ENCODE data around the gene RARRES1. TPM values are rescaled to one million over a fixed set of nuclear protein-coding genes. Genes with fewer than 3 reads are reported as not detected.

Gene RARRES1
- total RNA-seq, 1 experiment from 2014 or later, result not detected

DNA sequence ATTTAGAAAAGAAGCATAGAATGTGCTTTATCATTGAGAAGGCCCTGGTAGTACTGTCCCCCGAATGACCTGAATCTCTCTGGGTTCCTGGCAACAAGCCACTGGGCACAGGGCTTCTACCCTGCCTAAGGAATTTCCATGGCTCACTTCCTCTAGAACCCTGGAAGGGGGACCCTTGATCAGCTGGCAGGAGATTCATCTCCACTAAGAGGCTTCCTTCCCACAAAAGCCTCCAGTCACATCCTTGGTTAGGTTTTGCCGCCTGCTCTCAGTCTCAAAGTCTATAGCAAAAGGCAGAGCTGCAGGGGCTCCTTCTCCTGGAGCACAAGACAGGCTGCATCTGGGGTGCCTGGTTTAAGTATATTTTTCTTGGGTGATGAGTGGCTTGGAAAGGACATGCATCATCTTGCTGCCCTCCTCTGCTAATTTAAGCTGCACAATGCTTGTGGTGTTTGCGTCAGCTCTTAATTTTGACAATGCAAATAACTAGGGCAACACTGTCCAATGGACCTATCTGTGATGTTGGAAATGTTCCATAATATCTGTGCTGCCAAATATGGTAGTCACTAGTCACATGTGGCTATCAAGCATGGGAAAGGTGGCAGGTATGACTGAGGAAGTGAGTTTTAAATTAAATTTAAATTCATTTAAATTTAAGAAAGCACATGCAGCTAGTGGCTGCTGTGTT is 33.4 kb upstream of the RARRES1 start:
- H3K27me3 ChIP-seq (replicated peaks; ENCODE audit: insufficient read depth, low read depth, low read length, poor library complexity), result no peaks in the 10 kb centered on the region
- CTCF ChIA-PET, result no interaction called here
- no peaks in the 10 kb centered on the region for H3K4me1 ChIP-seq (ENCODE audit: insufficient read depth, low read length, poor library complexity, severe bottlenecking)
- H3K4me3 ChIP-seq (ENCODE audit: low read depth, low read length, poor library complexity, severe bottlenecking), result no peak overlapping the region
- no peak for DNase-seq (ENCODE audit: low spot score)
- intact Hi-C loops (cut with micrococcal nuclease; ENCODE audit: unreplicated experiment), result no loop called here
- no peaks in the 10 kb centered on the region for H3K9me3 ChIP-seq (ENCODE audit: low read depth, low read length, poor library complexity, severe bottlenecking)
- no peak overlapping the region for H3K27ac ChIP-seq (ENCODE audit: low read depth, low read length, poor library complexity, severe bottlenecking)
- POLR2A ChIA-PET (ENCODE audit: low non-redundant PET), result no interaction called here
- TF ChIP-seq EZH2 (IDR thresholded peaks at IDR 0.05; ENCODE audit: borderline replicate concordance, low read depth, low read length, poor library complexity, severe bottlenecking), result no peak
- TF ChIP-seq, protein P1, sequence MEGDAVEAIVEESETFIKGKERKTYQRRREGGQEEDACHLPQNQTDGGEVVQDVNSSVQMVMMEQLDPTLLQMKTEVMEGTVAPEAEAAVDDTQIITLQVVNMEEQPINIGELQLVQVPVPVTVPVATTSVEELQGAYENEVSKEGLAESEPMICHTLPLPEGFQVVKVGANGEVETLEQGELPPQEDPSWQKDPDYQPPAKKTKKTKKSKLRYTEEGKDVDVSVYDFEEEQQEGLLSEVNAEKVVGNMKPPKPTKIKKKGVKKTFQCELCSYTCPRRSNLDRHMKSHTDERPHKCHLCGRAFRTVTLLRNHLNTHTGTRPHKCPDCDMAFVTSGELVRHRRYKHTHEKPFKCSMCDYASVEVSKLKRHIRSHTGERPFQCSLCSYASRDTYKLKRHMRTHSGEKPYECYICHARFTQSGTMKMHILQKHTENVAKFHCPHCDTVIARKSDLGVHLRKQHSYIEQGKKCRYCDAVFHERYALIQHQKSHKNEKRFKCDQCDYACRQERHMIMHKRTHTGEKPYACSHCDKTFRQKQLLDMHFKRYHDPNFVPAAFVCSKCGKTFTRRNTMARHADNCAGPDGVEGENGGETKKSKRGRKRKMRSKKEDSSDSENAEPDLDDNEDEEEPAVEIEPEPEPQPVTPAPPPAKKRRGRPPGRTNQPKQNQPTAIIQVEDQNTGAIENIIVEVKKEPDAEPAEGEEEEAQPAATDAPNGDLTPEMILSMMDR (conservative IDR thresholded peaks at IDR 0.05; ENCODE audit: low read depth, low read length), result no peak
- BruUV-seq (replicated peaks), result no TSS peak
- H3K36me3 ChIP-seq (ENCODE audit: insufficient read depth, low read length, poor library complexity, severe bottlenecking), result no peaks in the 10 kb centered on the region

DNA sequence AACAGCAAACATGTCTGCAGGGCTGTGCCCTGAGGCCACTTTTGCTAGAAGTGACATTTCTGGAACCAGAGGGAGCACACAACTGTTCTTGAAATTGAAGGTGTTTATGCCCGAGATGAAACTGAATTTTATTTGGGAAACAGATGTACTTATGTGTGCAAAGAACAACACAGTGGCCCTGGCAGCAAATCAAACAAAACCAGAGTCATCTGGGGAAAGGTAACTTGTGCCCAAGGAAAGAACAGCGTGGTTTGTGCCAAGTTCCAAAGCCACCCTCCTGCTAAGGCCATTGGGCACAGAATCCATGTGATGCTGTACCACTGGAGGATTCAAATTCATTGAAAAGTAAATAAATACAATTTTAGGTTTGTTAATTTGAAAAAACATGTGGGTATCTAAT is 31.2 kb upstream of the RARRES1 start:
- BruUV-seq (replicated peaks), result no TSS peak
- no peaks in the 10 kb centered on the region for H3K27me3 ChIP-seq (replicated peaks; ENCODE audit: insufficient read depth, low read depth, low read length, poor library complexity)
- CTCF ChIA-PET, result no interaction called here
- no peak for DNase-seq (ENCODE audit: low spot score)
- H3K27ac ChIP-seq (ENCODE audit: low read depth, low read length, poor library complexity, severe bottlenecking), result no peak overlapping the region
- intact Hi-C loops (cut with micrococcal nuclease; ENCODE audit: unreplicated experiment), result no loop called here
- POLR2A ChIA-PET (ENCODE audit: low non-redundant PET), result interaction anchor here (0.6 kb wide), 1 partner anchor 11 kb away, joined by 5 read pairs; no protein-coding TSS in a partner anchor
- H3K9me3 ChIP-seq (ENCODE audit: low read depth, low read length, poor library complexity, severe bottlenecking), result no peaks in the 10 kb centered on the region
- H3K4me3 ChIP-seq (ENCODE audit: low read depth, low read length, poor library complexity, severe bottlenecking), result no peak overlapping the region
- no peaks in the 10 kb centered on the region for H3K4me1 ChIP-seq (ENCODE audit: insufficient read depth, low read length, poor library complexity, severe bottlenecking)
- no peaks in the 10 kb centered on the region for H3K36me3 ChIP-seq (ENCODE audit: insufficient read depth, low read length, poor library complexity, severe bottlenecking)
- TF ChIP-seq EZH2 (IDR thresholded peaks at IDR 0.05; ENCODE audit: borderline replicate concordance, low read depth, low read length, poor library complexity, severe bottlenecking), result no peak
- TF ChIP-seq, protein P1 (conservative IDR thresholded peaks at IDR 0.05; ENCODE audit: low read depth, low read length), result no peak

DNA sequence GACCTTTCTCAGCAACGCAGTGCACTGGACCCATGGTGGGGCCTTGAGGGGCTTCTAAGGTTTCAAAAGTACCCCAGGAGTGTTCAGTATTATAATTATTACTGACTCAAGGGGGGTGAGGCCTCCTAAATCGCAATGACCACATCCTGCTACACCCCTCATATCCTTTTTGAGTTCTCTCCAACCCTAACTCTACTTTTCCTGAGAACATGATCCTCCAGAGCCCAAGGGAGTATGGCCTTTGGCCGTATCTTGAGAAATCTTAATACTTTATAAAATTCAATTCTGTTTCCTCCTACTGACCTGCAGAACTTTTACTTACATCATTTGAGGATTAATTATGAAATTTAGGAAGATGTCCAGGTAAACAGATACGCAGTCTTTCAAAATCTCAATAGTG is 30.4 kb upstream of the RARRES1 start:
- Histone ChIP-seq H3K27ac (ENCODE audit: low read depth, low read length, poor library complexity, severe bottlenecking) (no peak overlapping the region), H3K27me3 (replicated peaks; ENCODE audit: insufficient read depth, low read depth, low read length, poor library complexity) (no peaks in the 10 kb centered on the region), H3K9me3 (ENCODE audit: low read depth, low read length, poor library complexity, severe bottlenecking) (no peaks in the 10 kb centered on the region), H3K36me3 (ENCODE audit: insufficient read depth, low read length, poor library complexity, severe bottlenecking) (no peaks in the 10 kb centered on the region), H3K4me3 (ENCODE audit: low read depth, low read length, poor library complexity, severe bottlenecking) (no peak overlapping the region), H3K4me1 (ENCODE audit: insufficient read depth, low read length, poor library complexity, severe bottlenecking) (no peaks in the 10 kb centered on the region)
- intact Hi-C loops (cut with micrococcal nuclease; ENCODE audit: unreplicated experiment), result no loop called here
- POLR2A ChIA-PET (ENCODE audit: low non-redundant PET), result interaction anchor here (0.6 kb wide), 1 partner anchor 10 kb away, joined by 5 read pairs; no protein-coding TSS in a partner anchor
- TF ChIP-seq, protein P1 (conservative IDR thresholded peaks at IDR 0.05; ENCODE audit: low read depth, low read length), result no peak
- TF ChIP-seq EZH2 (IDR thresholded peaks at IDR 0.05; ENCODE audit: borderline replicate concordance, low read depth, low read length, poor library complexity, severe bottlenecking), result no peak
- CTCF ChIA-PET, result no interaction called here
- DNase-seq (ENCODE audit: low spot score), result no peak
- no TSS peak for BruUV-seq (replicated peaks)
